Measurements from ENCODE around the gene ZNF532.
"Not testable (repeated sequence)": the region's sequence is repeated elsewhere in the genome, so short reads cannot be mapped to it uniquely, and the experiment has no call there.

ZNF532 gene

DNA sequence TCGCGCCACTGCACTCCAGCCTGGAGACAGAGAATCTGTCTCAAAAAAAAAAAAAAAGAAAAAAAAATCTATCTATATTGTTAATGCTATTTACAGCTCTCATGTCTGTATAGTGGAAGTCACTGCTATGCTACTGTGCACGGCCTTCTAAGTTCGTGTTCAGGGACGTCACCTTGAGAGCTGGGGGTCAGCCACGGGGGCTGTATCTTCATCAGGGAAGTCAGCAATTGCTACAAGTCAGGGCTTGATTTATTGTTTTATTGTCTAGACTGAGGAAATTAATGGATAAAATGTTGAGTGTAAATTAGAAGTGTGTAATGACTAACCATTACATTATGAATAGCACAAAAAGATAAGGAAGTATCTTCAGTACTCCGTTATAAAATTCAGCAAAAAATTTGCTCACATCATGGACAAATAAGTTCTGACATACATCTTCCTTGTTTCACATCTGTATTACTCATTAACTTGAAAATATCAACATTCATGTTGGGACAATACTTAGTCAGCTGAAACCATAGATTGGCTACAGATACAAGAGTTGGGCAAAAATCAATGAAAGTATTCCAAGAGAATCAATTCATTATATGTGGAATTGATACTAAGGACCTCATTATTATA is 138.4 kb downstream of the ZNF532 start:
- no peak for TF ChIP-seq GATA1 (IDR thresholded peaks at IDR 0.05; ENCODE audit: low read depth, low read length)
- no peak for TF ChIP-seq POLR2A (IDR thresholded peaks at IDR 0.05; ENCODE audit: low read length)
- DNase-seq, result no peak

DNA sequence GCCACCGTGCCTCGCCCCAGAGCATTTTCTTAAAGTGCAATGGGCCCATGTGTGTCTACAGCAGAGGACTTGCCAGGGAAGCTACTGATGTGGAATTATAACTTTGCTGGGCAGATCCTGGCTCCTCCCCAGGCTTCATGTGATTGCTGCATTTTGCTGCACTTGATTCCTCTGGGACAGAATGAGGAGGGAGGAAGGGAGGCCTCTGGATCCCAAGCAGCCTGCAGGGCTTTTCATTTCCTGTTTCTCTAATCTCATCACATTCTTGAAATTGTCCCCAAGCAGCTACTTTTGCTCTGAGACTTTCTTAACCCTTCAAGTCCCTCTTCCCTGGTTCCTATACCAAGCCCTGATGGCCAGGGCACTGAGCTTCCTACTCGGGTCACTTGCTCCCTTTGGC is 140.6 kb downstream of the ZNF532 start:
- no peak for TF ChIP-seq GATA1 (IDR thresholded peaks at IDR 0.05; ENCODE audit: low read depth, low read length)
- DNase-seq, result no peak

DNA sequence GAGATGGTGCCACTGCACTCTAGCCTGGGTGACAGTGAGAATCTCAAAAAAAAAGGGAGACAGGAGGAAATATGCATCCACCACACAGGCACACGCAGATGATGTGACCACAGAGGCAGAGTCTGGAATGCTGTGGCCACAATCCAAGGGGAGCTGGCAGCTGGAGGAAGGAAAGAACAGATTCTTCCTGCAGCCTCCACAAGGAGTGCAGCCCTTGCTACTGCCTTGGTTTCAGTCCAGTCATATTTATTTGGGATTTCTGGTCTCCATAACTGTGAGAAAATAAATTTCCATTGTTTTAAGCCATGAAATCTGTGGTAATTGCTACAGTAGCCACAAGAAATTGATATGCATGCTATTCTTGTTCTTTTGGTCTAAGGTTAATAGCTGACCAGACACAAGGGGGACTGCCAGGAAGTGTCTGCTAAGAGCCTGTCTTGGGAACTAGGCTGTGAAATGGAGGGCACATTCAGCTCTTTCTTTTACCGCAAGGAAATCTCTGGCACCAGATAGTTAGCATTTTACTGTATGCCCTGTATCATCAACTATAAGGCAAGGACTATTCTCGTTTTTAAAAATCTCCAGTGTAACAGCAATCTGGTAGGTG is 141.9 kb downstream of the ZNF532 start:
- TF ChIP-seq POLR2A (IDR thresholded peaks at IDR 0.05; ENCODE audit: low read length) (no peak), GATA1 (IDR thresholded peaks at IDR 0.05; ENCODE audit: low read depth, low read length) (no peak)
- DNase-seq, result no peak

DNA sequence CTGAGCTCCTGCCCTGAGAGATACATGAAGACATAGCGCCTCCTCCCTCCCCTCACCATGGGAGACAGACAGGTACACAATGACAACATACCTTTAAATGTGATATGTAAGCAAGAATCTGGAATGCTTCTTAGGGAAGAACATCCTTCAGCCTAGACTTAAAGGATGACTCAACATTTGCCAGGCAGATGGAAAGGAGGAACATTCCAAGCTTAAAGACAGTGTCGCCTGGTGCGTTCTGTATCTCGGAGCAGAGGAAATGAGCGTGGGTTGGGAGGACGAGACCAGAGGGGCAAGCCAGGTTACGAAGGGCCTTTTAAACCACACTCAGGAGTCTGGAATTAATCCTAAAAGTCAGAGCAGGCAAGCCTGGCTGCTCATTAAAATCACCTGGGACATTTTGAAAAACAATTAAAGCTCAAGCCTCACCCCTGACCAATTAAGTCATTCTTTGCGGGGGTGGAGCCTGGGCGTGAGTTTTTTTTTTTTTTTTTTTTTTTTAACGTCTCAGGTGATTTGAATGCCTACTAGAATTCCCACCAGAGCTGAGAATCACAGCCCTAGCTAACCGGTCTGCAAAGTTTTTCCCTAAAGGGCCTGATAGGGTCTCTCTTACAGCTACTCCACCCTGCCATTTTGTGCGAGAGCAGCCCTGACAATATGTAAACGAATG is 143.8 kb downstream of the ZNF532 start:
- DNase-seq, result no peak

DNA sequence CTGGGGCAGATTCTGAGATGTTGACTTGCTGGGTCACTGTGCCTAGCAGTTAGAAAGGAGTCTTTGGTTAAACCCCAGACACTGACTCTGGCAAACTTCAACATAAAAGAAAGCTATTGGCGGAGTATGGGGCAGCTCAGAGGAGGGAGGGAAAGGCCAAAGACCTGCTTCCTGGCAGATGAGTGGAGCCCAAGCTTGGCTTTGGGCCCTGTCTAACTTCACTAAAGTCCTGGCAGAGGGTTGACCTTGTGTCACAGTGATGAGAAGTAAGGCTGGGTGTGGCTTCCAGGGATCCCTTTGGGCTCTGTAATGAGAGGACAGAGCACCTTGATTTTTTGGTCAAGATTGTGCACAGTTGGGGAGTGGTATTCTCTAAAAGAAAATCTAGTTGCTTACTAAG is 145.2 kb downstream of the ZNF532 start:
- DNase-seq, result no peak
- TF ChIP-seq POLR2A (IDR thresholded peaks at IDR 0.05; ENCODE audit: low read length) (no peak), GATA1 (IDR thresholded peaks at IDR 0.05; ENCODE audit: low read depth, low read length) (no peak)

More for the DNA sequence above, 143.8 kb downstream of the ZNF532 start:
- no peak for TF ChIP-seq GATA1 (IDR thresholded peaks at IDR 0.05; ENCODE audit: low read depth, low read length)
- TF ChIP-seq POLR2A (IDR thresholded peaks at IDR 0.05; ENCODE audit: low read length), result no peak

DNA sequence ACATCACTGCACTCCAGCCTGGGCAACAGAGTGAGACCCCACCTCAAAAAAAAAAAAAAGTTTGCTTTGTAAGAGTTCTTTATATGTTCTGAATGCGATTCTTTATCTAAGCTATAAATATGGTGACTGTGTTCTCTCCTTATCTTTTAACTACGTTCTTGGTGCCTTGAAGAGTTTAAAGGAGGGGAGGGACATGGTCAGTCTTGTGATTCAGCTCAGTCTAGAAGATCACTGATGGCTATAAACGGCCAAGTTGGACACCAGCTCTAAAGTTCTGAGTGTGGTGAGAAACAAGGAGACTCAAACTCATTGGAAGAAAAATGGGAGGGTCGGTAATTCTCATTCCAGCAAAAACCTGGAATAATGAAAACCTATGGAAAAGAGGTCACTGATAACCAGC is 146.6 kb downstream of the ZNF532 start:
- no peak for DNase-seq

DNA sequence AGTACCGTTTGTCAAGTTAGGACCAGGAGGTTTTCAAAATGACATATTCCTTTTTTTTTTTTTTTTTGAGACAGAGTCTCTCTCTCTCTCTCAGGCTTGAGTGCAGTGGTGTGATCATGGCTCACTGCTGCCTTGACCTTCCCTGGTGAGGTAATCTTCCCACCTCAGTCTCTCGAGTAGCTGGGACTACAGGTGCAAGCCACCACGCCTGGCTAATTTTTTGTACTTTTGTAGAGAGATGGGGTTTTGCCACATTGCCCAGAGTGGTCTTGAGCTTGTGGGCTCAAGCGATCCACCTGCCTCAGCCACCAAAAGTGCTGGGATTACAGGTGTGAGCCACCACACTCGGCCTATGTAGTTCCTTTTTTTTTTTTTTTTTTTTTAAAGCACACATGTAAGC is 147.1 kb downstream of the ZNF532 start:
- TF ChIP-seq GATA1 (IDR thresholded peaks at IDR 0.05; ENCODE audit: low read depth, low read length), result no peak

More for the DNA sequence above, 146.6 kb downstream of the ZNF532 start:
- TF ChIP-seq POLR2A (IDR thresholded peaks at IDR 0.05; ENCODE audit: low read length) (no peak), GATA1 (IDR thresholded peaks at IDR 0.05; ENCODE audit: low read depth, low read length) (no peak)

DNA sequence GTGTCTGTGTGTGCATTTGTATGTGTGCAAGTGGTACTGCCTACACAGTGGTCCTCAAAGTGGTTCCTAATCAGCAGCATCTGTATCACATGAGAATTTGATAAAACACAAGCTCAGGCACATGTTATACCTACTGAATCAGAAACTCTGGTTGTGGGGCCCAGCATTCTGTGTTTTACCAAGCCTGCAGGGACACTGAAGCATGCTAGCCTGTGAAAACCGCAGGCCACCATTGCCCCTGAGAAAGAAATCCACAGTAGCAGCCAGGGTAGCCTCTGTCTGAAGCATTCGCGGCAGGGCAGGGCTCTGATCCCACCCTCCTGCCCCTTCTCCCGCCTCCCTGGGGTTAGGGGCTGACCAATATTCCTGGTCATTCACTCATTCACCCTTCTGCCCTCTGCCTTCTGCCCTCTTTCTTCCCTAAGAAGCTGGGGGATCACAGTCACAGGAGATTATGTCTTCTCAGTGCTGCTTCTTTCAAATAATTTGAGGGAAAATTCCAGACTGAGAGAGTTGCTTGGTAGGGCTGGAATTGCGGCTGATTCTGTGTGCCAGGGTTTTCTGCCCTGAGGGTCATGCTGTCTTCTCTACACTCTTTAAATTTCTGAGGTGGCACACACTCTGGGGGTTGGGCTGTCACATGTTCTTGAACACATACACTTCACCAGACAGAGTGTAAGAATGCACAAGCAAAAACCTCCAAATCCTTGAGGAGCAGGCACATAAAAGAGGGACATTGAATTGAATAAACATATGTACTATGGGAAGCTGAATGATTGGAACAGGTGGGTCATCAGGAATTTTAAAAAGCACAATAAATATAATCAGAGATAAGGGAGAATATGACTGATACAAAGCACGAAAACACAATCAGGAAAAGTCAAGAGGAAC is 148.4 kb downstream of the ZNF532 start:
- TF ChIP-seq POLR2A (IDR thresholded peaks at IDR 0.05; ENCODE audit: low read length) (no peak), GATA1 (IDR thresholded peaks at IDR 0.05; ENCODE audit: low read depth, low read length) (no peak)
- DNase-seq, result no peak

More for the DNA sequence above, 147.1 kb downstream of the ZNF532 start:
- DNase-seq, result no peak

DNA sequence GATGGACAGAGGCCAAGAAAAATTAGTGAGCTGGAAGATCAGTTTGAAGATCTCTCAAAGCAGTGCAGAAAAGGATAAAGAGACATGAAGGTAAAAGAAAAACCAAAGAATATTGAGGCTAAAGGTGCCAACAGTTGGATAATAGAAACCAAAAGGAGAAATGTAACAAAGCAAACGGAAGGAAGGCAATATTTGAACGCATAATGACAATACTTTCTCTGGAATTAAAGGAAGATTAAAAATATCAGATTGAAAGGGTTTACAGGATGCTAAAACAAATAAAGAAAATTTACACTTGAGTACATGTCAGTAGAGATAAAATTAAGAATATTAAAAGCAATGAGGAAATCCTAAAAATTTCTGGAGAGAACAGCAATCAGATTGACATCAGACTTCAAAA is 149.1 kb downstream of the ZNF532 start:
- no peak for DNase-seq
- no peak for TF ChIP-seq POLR2A (IDR thresholded peaks at IDR 0.05; ENCODE audit: low read length)
- TF ChIP-seq GATA1 (IDR thresholded peaks at IDR 0.05; ENCODE audit: low read depth, low read length), result no peak

DNA sequence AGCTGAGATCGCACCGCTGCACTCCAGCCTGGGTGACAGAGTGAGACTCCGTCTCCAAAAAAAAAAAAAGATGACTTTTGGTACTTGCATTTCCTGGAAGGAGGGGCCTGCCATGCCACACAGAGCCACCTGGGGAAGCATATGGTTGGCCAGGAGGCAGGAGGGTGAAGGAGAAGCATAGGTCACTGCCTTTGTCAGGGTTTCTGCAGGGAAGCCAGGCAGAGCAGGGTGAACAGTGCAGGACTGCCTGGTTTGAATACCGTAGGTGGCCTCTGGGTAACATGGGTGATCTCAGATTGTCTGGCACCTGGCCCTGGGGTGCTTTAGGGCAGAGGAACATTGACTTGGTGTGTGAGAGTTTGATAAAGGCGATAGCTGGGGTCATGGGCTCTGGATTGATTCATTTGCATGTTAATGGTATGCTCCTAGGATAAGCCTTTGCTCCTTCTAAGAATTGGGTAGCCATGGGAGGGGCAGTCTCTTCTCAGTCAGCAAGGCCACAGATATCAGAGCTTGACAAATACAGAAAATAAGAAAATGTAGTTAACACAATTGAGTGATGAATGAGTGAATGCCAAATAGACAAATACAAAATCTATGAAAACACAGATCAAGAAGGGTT is 151.0 kb downstream of the ZNF532 start:
- no peak for DNase-seq
- no peak for TF ChIP-seq POLR2A (IDR thresholded peaks at IDR 0.05; ENCODE audit: low read length)
- no peak for TF ChIP-seq GATA1 (IDR thresholded peaks at IDR 0.05; ENCODE audit: low read depth, low read length)

DNA sequence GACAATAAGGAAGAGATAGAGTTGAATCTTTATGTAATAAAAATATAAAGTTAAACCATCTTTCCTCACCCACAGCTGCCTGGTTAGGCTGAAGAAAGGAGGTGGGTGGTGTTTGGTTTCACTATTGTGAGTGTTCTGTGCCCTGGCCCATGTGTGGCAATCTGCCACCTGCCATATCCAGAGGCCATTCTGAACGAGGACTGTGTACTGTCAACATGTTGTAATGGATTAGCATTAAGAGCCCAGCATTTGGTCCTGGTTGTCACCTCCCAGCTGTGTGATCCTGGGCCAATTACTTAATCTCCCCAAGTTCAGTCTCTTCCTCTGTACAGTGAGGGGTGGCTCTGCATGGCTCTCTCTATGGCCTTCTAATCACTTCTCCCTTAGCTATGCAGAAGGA is 156.8 kb downstream of the ZNF532 start:
- TF ChIP-seq POLR2A (IDR thresholded peaks at IDR 0.05; ENCODE audit: low read length) (no peak), GATA1 (IDR thresholded peaks at IDR 0.05; ENCODE audit: low read depth, low read length) (no peak)
- DNase-seq, result no peak

DNA sequence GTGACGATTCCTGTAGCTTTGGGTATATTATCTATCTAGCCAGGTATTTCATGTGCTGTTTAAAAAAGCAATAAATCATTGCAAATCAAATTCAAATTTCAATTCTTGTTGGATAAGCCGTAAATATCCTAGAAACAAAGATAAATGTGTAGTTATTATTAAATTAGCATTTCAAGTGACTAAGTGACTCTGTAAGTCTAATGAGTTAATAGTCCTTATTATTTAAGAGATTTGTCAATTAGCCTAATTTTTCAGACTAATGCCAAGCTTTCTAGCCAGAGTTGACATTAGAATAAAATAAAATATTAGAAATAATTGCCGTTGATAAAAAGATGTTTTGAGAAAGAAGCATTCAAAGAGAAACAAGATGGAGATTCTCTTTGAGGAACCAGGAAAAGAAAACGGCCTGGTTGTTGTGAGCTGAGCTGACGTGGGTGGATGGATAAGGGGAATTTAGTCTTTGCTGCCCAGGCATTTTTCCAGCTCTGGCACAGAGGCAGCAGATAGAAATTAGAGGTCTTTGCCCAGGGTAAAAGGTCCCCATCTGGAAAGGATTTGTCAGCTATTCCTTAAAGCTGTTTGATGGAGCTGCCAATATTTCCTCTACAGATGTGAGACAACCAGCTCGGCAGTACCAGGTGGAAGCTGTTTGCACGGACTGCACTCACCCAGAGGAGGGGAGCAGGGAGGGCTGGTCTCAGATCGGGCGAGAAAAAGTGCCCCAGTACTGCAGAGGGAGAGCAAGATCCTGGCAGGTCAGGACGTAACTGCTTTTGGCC is 157.7 kb downstream of the ZNF532 start:
- DNase-seq, result no peak
- no peak for TF ChIP-seq POLR2A (IDR thresholded peaks at IDR 0.05; ENCODE audit: low read length)
- TF ChIP-seq GATA1 (IDR thresholded peaks at IDR 0.05; ENCODE audit: low read depth, low read length), result no peak

DNA sequence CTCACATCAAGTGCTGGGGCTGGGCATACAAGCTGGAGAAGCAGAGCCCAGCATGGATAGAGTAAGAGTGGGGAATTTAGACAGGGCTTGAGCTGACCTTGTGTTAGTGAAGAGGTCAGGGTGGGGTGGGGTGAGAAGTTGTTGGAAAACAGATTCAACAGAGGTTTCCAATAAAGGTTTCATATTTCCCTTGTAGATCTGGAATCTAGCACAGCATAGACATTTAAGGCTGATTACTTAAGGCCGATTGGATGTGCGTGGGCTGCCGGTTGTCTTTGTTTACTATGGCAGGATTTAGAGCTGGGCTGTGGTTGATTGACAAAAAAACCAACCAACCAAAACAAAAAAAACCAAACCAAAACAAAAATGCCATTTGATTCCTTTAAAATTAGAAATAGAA is 160.2 kb downstream of the ZNF532 start:
- DNase-seq, result no peak
- TF ChIP-seq POLR2A (IDR thresholded peaks at IDR 0.05; ENCODE audit: low read length) (no peak), GATA1 (IDR thresholded peaks at IDR 0.05; ENCODE audit: low read depth, low read length) (no peak)

DNA sequence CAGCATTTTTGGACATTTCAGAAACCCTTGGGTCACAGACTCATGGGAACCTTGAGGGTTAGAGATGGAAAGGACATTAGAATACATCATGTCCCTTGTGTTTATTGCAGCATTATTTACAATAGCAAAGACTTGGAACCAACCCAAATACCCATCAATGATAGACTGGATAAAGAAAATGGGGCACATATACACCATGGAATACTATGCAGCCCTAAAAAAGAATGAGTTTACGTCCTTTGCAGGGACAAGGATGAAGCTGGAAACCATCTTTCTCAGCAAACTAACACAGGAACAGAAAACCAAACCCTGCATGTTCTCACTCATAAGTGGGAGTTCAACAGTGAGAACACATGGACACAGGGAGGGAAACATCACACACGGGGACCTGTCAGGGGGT is 160.9 kb downstream of the ZNF532 start:
- not testable (repeated sequence) for DNase-seq

Measured in erythroblast (primary cell).